K562 (cell line): ENCODE data around the gene CTNS. TPM values are rescaled to one million over a fixed set of nuclear protein-coding genes. Genes with fewer than 3 reads are reported as not detected.
A peak's percentile ranks its signal among the peaks of the same experiment; 100 is the strongest.

Experiments
- BHLHE40 ChIP-seq: IDR thresholded peaks from 2 replicates; pipeline ENCODE4 v1.6.1; 2011; ENCODE audit warnings: low read length, improper control_type of control experiment
- HNRNPL ChIP-seq: fragments of 200-400 bp; formaldehyde crosslinking; IDR thresholded peaks from 2 replicates; pipeline ENCODE4 v1.6.1; 2017; ENCODE audit warnings: low read depth, mild to moderate bottlenecking, low read length
- JUN ChIP-seq, 2 experiments: sonication (generic) in 1 of 2; formaldehyde crosslinking in 1 of 2; IDR thresholded peaks; 2 replicates each; pipeline versions ENCODE4 v1.6.1 to v1.8.0; 2012 to 2022; ENCODE audit warnings: borderline replicate concordance in 2 of 2, mild to moderate bottlenecking in 2 of 2, improper control_type of control experiment in 1 of 2, low read depth in 1 of 2, low read length in 1 of 2, missing genetic modification reagents in 1 of 2
- MEIS2 ChIP-seq: fragments of 450-650 bp; IDR thresholded peaks from 2 replicates; pipeline ENCODE4 v1.6.1; 2014; ENCODE audit warnings: mild to moderate bottlenecking; ENCODE audit not compliant: partially characterized antibody
- MGA ChIP-seq: fragments of 450-650 bp; IDR thresholded peaks from 2 replicates; pipeline ENCODE4 v1.6.1; 2016; ENCODE audit warnings: mild to moderate bottlenecking, moderate library complexity
- TFAP4 ChIP-seq: sonication (generic); formaldehyde crosslinking; IDR thresholded peaks from 2 replicates; pipeline ENCODE4 v1.8.0; 2022; ENCODE audit warnings: missing genetic modification reagents, mild to moderate bottlenecking, moderate library complexity, borderline replicate concordance
- USF1 ChIP-seq: sonication (generic); formaldehyde crosslinking; IDR thresholded peaks from 2 replicates; pipeline ENCODE4 v1.9.0; 2022; ENCODE audit warnings: mild to moderate bottlenecking, missing genetic modification reagents
- USF2 ChIP-seq: sonication (generic); formaldehyde crosslinking; IDR thresholded peaks from 2 replicates; pipeline ENCODE4 v1.5.0; 2020; ENCODE audit warnings: missing genetic modification reagents
- ZBTB1 ChIP-seq: sonication (generic); formaldehyde crosslinking; IDR thresholded peaks from 2 replicates; pipeline ENCODE4 v1.8.1; 2023; ENCODE audit warnings: missing genetic modification reagents, low read depth, mild to moderate bottlenecking, borderline replicate concordance
- ZNF197 ChIP-seq: fragments of 200-800 bp; sonication (Bioruptor generic); IDR thresholded peaks from 2 replicates; pipeline ENCODE4 v1.6.1; 2016; ENCODE audit warnings: low read depth, missing genetic modification characterization, missing compliant biosample characterization
- polyA plus RNA-seq, 8 experiments: library from polyadenylated mRNA; depleted of rRNA in 4 of 8; stranded (reverse) in 5 of 8; unstranded in 3 of 8; fragments of >200 nt; fragmentation: Nextera tagmentation in 2 of 8; fragmentation: Illumina TruSeq in 1 of 8; extraction: Ambion mirVana in 2 of 8; extraction: Trizol in 1 of 8; gene quantifications; 2 replicates each; pipeline versions ENCODE4 v1.2.1 to v1.2.3, GENCODE V29; 2011 to 2014; ENCODE audit warnings: inconsistent platforms in 1 of 8, missing spikeins in 1 of 8
- total RNA-seq, 7 experiments: library from RNA; depleted of rRNA in 6 of 7; stranded (reverse); fragments of >200 nt in 6 of 7; fragmentation: Illumina TruSeq in 2 of 7; extraction: Trizol in 2 of 7; gene quantifications; 2 replicates each; pipeline versions ENCODE4 v1.2.1 to v1.2.3, GENCODE V29; 2011 to 2021; ENCODE audit warnings: low replicate concordance in 1 of 7
- TF ChIP-seq, protein P1 (sequence below): fragments of 250-450 bp; sonication (Bioruptor Pico); IDR thresholded peaks from 2 replicates; pipeline ENCODE4 v1.5.0; 2021

The CTNS gene
- total and polyA plus RNA-seq, 9 of the 15 experiments (the other 6 are each of a cell fraction or from before 2014, with no cell fraction given), result 0.66 to 8.4 (median 4.9) TPM

- TF ChIP-seq HNRNPL (peak; percentile 25; the same call in 1 of the 2 replicates), BHLHE40 (peak; percentile 27; the same call in 1 of the 2 replicates), ZNF197 (CRISPR knock-in tag) (no peak), MEIS2 (peak; percentile 40), USF2 (CRISPR knock-in tag) (peak; percentile 100), JUN (IDR thresholded peaks at IDR 0.05; ENCODE audit: borderline replicate concordance, low read depth, low read length) (no peak), JUN (CRISPR knock-in tag; IDR thresholded peaks at IDR 0.05; ENCODE audit: borderline replicate concordance) (no peak), MGA (peak; percentile 61), TFAP4 (CRISPR knock-in tag) (peak; percentile 95), USF1 (CRISPR knock-in tag) (peak; percentile 100), ZBTB1 (CRISPR knock-in tag) (no peak)
- TF ChIP-seq, protein P1, sequence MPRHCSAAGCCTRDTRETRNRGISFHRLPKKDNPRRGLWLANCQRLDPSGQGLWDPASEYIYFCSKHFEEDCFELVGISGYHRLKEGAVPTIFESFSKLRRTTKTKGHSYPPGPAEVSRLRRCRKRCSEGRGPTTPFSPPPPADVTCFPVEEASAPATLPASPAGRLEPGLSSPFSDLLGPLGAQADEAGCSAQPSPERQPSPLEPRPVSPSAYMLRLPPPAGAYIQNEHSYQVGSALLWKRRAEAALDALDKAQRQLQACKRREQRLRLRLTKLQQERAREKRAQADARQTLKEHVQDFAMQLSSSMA, result no peak
Measured at GRCh38 chr17:3636154-3636907, at the start of gene CTNS, which contains the start of gene SHPK (continued).
